K562 treated with DMSO at 1 percent for 48 hours (cell line): ENCODE results near the gene BMPR1A. TPM values are rescaled to one million over a fixed set of nuclear protein-coding genes. Genes with fewer than 3 reads are reported as not detected.

Experiments used
- total RNA-seq: library from RNA; unstranded; fragments of 300-600 nt; gene quantifications from 2 replicates; pipeline ENCODE4 v1.2.3, GENCODE V29; 2022; ENCODE audit warnings: low replicate concordance; ENCODE audit errors: extremely low read depth

Gene BMPR1A
- total RNA-seq: not detected in 2 replicates

GRCh38 chr10:86756511-86757112 lies at the start of gene BMPR1A:
TSS of gene BMPR1A (plus strand) at chr10:86756619. CDS start at chr10:86876019, 119,400 bp downstream.

GRCh38 chr10:86957471-86958115 lies 201.2 kb downstream of the BMPR1A start, which contains the start of gene MMRN2:
TSS of gene MMRN2 (minus strand) at chr10:86957615. CDS start at chr10:86957541, 74 bp downstream.

DNA sequence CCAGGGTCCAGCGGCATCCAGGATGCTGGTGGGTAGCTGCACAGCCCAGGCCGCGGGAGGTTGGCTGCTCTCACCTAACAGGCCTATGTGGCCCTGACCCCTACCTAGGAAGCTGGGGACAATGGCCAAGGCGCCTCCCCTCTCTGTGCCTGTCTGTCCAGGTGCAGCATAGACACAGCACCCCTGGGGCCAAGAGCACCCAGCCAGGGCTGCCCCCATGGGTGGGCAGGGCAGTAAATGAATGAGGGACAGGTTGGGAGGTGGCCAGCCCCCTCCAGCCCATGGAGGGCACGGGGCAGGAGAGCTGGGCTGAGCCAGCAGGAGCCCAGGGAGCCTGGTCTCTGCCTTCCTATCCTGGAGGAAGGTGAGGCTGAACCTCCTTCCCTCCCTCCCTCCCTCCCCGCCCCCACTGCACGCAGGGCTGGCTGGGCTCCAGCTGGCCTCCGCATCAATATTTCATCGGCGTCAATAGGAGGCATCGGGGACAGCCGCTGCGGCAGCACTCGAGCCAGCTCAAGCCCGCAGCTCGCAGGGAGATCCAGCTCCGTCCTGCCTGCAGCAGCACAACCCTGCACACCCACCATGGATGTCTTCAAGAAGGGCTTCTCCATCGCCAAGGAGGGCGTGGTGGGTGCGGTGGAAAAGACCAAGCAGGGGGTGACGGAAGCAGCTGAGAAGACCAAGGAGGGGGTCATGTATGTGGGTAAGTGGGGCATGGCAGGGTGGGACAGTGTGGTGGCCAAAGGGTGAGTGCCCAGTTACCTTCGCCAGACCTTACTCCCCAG lies 201.9 kb downstream of the BMPR1A start, which contains the start of gene SNCG:
Gene SNCG (plus strand): TSS at position 484 of the 785 bp plus-strand sequence. CDS start 99 bp downstream, at position 583.

DNA sequence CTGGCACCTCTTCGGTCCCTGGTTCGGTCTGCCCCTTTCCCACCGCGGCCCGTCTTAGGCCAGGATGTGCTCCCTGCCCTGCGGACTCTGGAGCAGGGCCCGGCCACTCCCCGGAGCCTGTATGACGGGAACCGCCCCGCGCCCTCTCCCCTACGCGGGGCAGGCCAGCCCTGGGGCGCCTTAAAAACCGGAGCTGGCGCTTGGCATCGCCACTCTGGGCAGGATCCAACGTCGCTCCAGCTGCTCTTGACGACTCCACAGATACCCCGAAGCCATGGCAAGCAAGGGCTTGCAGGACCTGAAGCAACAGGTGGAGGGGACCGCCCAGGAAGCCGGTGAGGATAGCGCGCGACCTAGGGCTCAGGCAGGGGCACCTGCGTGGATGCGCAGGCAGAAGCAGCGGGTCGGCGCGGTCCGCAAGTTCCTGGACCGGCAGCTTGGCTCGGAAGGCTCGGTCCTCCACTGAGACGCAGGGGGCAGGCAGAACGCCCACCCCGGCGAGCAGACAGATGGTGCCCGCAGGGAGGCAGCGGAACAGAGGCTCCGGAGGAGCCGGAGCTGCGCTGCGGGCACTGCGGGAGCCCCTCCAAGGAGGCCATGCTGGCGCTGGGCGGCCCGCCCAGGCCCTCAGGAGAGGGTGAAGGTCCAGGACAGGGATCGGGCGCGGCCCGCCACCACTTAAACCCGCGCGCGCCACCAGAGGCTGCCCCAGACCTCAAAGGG lies 212.0 kb downstream of the BMPR1A start, which contains the start of gene ADIRF:
Gene ADIRF (plus strand): TSS at position 212 of the 723 bp plus-strand sequence. CDS start 63 bp downstream, at position 275.

Other genes starting within 250 kb of the BMPR1A start
- gene WAPL, start 234.8 kb upstream of the BMPR1A start, total RNA-seq: not detected in 2 replicates
- not detected in 2 replicates for gene OPN4, start 102.1 kb upstream of the BMPR1A start, total RNA-seq
- not detected in 2 replicates for gene LDB3, start 88.1 kb upstream of the BMPR1A start, total RNA-seq
- not detected in 2 replicates for gene MMRN2, start 201.0 kb downstream of the BMPR1A start, total RNA-seq
- gene SNCG, start 202.0 kb downstream of the BMPR1A start, total RNA-seq: not detected in 2 replicates
- not detected in 2 replicates for gene ADIRF, start 211.9 kb downstream of the BMPR1A start, total RNA-seq